Loucy (cell line): ENCODE data around the gene DMRT3.

ENCODE experiments used
- H2AFZ ChIP-seq: fragments of 200-600 bp; sonication (generic); 2 replicates; pipeline ENCODE4 v1.6.0; 2016; ENCODE audit warnings: antibody characterized with exemption, mild to moderate bottlenecking, low read length, moderate library complexity
- H3F3A ChIP-seq: fragments of 200-600 bp; 2 replicates; pipeline ENCODE4 v1.6.0; 2016; ENCODE audit warnings: antibody characterized with exemption, low read depth, mild to moderate bottlenecking
- H3K27me3 ChIP-seq: fragments of 200-600 bp; sonication (generic); 2 replicates; pipeline ENCODE4 v1.6.1; 2014; ENCODE audit warnings: low read length, mild to moderate bottlenecking; ENCODE audit not compliant: insufficient read depth, poor library complexity, severe bottlenecking
- H3K36me3 ChIP-seq: fragments of 200-600 bp; sonication (generic); 2 replicates; pipeline ENCODE4 v1.6.1; 2016; ENCODE audit warnings: low read length; ENCODE audit not compliant: insufficient read depth
- H3K4me1 ChIP-seq: fragments of 200-600 bp; sonication (generic); 2 replicates; pipeline ENCODE4 v1.5.1; 2014; ENCODE audit warnings: low read length, mild to moderate bottlenecking; ENCODE audit not compliant: insufficient read depth, poor library complexity, severe bottlenecking
- H3K4me2 ChIP-seq: fragments of 200-600 bp; sonication (generic); 2 replicates; pipeline ENCODE4 v1.6.0; 2014; ENCODE audit warnings: antibody characterized with exemption, low read length, low read depth, mild to moderate bottlenecking; ENCODE audit not compliant: poor library complexity, severe bottlenecking
- H3K4me3 ChIP-seq: fragments of 200-600 bp; sonication (generic); 2 replicates; pipeline ENCODE4 v1.5.1; 2014; ENCODE audit warnings: low read length, mild to moderate bottlenecking, mixed read lengths; ENCODE audit not compliant: poor library complexity, severe bottlenecking
- H3K79me2 ChIP-seq: fragments of 200-600 bp; sonication (generic); 2 replicates; pipeline ENCODE4 v1.6.1; 2014; ENCODE audit warnings: low read length; ENCODE audit not compliant: insufficient read depth
- H3K9ac ChIP-seq: fragments of 200-600 bp; sonication (generic); 2 replicates; pipeline ENCODE4 v1.6.0; 2014; ENCODE audit warnings: mild to moderate bottlenecking, low read depth, low read length, moderate library complexity; ENCODE audit not compliant: poor library complexity, severe bottlenecking
- H3K9me2 ChIP-seq: fragments of 200-600 bp; sonication (generic); replicated peaks from 2 replicates; pipeline ENCODE4 v1.6.1; 2016; ENCODE audit warnings: low read depth, low read length, mixed read lengths
- H3K9me3 ChIP-seq: fragments of 200-600 bp; sonication (generic); 2 replicates; pipeline ENCODE4 v1.6.1; 2014; ENCODE audit warnings: mild to moderate bottlenecking, antibody characterized with exemption, low read length, low read depth; ENCODE audit not compliant: insufficient read depth
- H4K20me1 ChIP-seq: fragments of 200-600 bp; sonication (generic); 2 replicates; pipeline ENCODE4 v1.6.0; 2014; ENCODE audit warnings: antibody characterized with exemption, low read length, mild to moderate bottlenecking; ENCODE audit not compliant: insufficient read depth, poor library complexity, severe bottlenecking
- EZH2phosphoT487 ChIP-seq: fragments of 200-600 bp; IDR thresholded peaks from 2 replicates; pipeline ENCODE4 v1.6.1; 2018; ENCODE audit warnings: antibody characterized with exemption, mild to moderate bottlenecking, moderate library complexity, borderline replicate concordance
- TF ChIP-seq, protein P1 (sequence below): fragments of 200-600 bp; sonication (generic); conservative IDR thresholded peaks from 2 replicates; pipeline ENCODE4 v1.5.1; 2014; ENCODE audit warnings: mild to moderate bottlenecking, antibody characterized with exemption, low read length

DMRT3 gene

DNA sequence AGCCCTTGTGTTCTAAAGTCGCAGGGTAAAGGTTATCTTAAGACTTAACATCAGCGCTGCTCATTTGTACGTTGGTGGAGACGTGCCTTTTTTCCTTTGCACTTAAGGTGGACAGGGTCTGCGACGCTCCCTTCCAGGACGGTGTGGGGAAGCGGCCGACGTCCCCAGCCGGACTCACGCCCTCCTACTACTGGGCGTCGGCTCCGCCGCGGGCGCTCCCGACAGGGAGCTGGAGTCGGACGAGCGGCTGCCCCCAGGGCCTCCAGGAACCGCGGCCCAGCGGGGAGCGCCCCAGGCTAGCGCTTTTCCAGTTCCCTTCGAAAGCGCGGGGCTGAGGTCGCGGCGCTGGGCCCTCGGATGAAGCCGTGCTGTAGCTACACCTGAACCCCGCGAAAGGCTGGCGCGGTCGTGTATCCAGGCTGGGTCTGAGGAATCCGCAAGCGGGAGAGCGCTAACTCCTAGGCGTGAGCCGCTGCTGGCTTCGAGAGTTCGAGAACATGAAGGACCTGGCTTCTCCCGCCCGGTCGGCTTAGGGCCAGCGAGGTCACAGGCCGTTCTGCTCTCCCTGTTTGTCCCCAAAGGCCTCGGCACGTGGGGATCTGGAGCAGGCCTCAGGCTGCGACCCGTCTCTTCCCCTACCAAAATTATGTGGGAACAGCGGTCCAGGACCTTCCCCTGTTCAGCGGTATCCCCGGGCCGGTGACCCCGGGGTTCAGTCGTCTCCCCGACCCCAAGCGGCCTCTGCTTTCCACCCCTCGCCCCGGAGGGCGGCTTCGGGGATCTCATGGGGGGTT is 3.8 kb upstream of the DMRT3 start:
- Histone ChIP-seq H3K4me3 (no peak overlapping the region), H3K27me3 (no peaks in the 10 kb centered on the region), H3K9ac (no peak overlapping the region), H3K9me2 (no peaks in the 10 kb centered on the region), H3K36me3 (no peaks in the 10 kb centered on the region), H3K79me2 (no peaks in the 10 kb centered on the region), H3K4me1 (no peaks in the 10 kb centered on the region), H3K4me2 (no peak overlapping the region), H3K9me3 (no peaks in the 10 kb centered on the region), H4K20me1 (no peaks in the 10 kb centered on the region), H3F3A (no peaks in the 10 kb centered on the region), H2AFZ (no peak overlapping the region)
- TF ChIP-seq, protein P1, sequence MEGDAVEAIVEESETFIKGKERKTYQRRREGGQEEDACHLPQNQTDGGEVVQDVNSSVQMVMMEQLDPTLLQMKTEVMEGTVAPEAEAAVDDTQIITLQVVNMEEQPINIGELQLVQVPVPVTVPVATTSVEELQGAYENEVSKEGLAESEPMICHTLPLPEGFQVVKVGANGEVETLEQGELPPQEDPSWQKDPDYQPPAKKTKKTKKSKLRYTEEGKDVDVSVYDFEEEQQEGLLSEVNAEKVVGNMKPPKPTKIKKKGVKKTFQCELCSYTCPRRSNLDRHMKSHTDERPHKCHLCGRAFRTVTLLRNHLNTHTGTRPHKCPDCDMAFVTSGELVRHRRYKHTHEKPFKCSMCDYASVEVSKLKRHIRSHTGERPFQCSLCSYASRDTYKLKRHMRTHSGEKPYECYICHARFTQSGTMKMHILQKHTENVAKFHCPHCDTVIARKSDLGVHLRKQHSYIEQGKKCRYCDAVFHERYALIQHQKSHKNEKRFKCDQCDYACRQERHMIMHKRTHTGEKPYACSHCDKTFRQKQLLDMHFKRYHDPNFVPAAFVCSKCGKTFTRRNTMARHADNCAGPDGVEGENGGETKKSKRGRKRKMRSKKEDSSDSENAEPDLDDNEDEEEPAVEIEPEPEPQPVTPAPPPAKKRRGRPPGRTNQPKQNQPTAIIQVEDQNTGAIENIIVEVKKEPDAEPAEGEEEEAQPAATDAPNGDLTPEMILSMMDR: no peak
- TF ChIP-seq EZH2phosphoT487: no peak

DNA sequence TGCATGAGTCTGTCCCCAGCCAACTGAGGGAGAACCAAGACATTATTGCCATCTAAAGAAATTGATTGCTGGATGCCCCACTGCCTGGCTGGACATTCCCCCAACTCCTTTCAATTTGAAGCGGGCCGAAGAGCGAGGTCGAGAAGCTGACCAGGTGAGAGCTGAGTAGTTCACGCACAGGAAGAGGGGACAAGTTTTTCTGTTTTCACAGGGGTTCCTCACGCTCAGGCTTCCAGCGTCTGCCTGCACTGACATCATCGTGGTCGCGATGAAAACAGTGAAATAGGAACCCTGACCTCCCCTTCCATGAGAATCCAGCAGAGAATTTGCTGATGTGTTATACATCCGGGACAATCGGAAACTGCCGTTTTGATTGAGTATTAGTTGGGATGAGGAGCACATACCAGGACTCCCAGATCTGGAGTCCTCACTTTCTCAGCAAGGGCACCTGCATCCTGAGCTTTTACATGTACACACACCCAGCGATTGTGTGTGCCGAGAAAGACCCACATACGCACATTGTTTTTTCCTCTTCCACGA is 3.1 kb upstream of the DMRT3 start:
- H3K36me3 ChIP-seq: no peaks in the 10 kb centered on the region
- no peaks in the 10 kb centered on the region for H3K27me3 ChIP-seq
- no peaks in the 10 kb centered on the region for H3K79me2 ChIP-seq
- H3K4me1 ChIP-seq: no peaks in the 10 kb centered on the region
- H4K20me1 ChIP-seq: no peaks in the 10 kb centered on the region
- no peak overlapping the region for H3K4me2 ChIP-seq
- no peak overlapping the region for H2AFZ ChIP-seq
- no peak overlapping the region for H3K9ac ChIP-seq
- no peak overlapping the region for H3K4me3 ChIP-seq
- H3K9me3 ChIP-seq: no peaks in the 10 kb centered on the region
- no peaks in the 10 kb centered on the region for H3K9me2 ChIP-seq
- TF ChIP-seq, protein P1: no peak
- no peak for TF ChIP-seq EZH2phosphoT487
- H3F3A ChIP-seq: no peaks in the 10 kb centered on the region

- Histone ChIP-seq H3K4me1 (no peaks in the 10 kb centered on the region), H3K79me2 (no peaks in the 10 kb centered on the region), H2AFZ (no peak overlapping the region), H3K27me3 (no peaks in the 10 kb centered on the region), H3F3A (no peaks in the 10 kb centered on the region), H3K36me3 (no peaks in the 10 kb centered on the region), H3K9me3 (no peaks in the 10 kb centered on the region), H4K20me1 (no peaks in the 10 kb centered on the region), H3K4me2 (no peak overlapping the region), H3K9me2 (no peaks in the 10 kb centered on the region), H3K9ac (no peak overlapping the region), H3K4me3 (no peak overlapping the region)
- TF ChIP-seq, protein P1: no peak
- no peak for TF ChIP-seq EZH2phosphoT487
Observed at GRCh38 chr9:974031-974995, 2.1 kb upstream of the DMRT3 start.
